C4-2B (cell line): ENCODE measurements around the gene RPS6KL1.

Source experiments
- CTCF ChIP-seq: fragments of 450-650 bp; conservative IDR thresholded peaks from 2 replicates; pipeline ENCODE4 v1.5.1; 2017; ENCODE audit warnings: mild to moderate bottlenecking
- ZFX ChIP-seq: fragments of 450-650 bp; IDR thresholded peaks from 2 replicates; pipeline ENCODE4 v1.6.1; 2017

- TF ChIP-seq CTCF (no peak), ZFX (no peak)
Observed at GRCh38 chr14:74875941-74876913, 46.8 kb downstream of the RPS6KL1 start, which contains the start of gene PROX2.
